Aorta (tissue), 5 donors: ENCODE results near the gene LPCAT3. TPM values are rescaled to one million over a fixed set of nuclear protein-coding genes. Genes with fewer than 3 reads are reported as not detected.

Source experiments
- ATAC-seq: fragments of 200-7000 bp; cut with Tn5 transposase; one replicate; pipeline ENCODE4 v1.9.1; 2022; ENCODE audit warnings: moderate library complexity; ENCODE audit not compliant: low FRiP score
- DNase-seq, 2 donors: peaks; one replicate each; pipeline ENCODE4 v3.0.0-alpha.2; 2020
- H3K27ac ChIP-seq, 2 donors: one replicate each; pipeline ENCODE4 v1.5.1; 2013; ENCODE audit warnings: low read length in 2 of 2, mild to moderate bottlenecking in 2 of 2, moderate library complexity in 2 of 2, control low read depth in 1 of 2, inconsistent platforms in 1 of 2, low read depth in 1 of 2
- H3K27me3 ChIP-seq, 2 donors: one replicate each; pipeline ENCODE4 v1.6.1; 2013; ENCODE audit warnings: control low read depth in 1 of 2, low read length in 1 of 2, mild to moderate bottlenecking in 1 of 2, moderate library complexity in 1 of 2; ENCODE audit not compliant: insufficient read depth in 2 of 2, control insufficient read depth in 1 of 2
- H3K36me3 ChIP-seq, 2 donors: one replicate each; pipeline ENCODE4 v1.6.1; 2013; ENCODE audit warnings: control low read depth in 1 of 2, low read length in 1 of 2, mild to moderate bottlenecking in 1 of 2; ENCODE audit not compliant: insufficient read depth in 2 of 2, control insufficient read depth in 1 of 2
- H3K4me1 ChIP-seq, 2 donors: one replicate each; pipeline ENCODE4 v1.6.1; 2013; ENCODE audit warnings: low read length in 2 of 2, control low read depth in 1 of 2, mild to moderate bottlenecking in 1 of 2, moderate library complexity in 1 of 2; ENCODE audit not compliant: insufficient read depth in 2 of 2, control insufficient read depth in 1 of 2
- H3K4me3 ChIP-seq, 2 donors: one replicate each; pipeline ENCODE4 v1.5.1; 2013; ENCODE audit warnings: low read length in 2 of 2, control low read depth in 1 of 2, mild to moderate bottlenecking in 1 of 2
- H3K9me3 ChIP-seq: one replicate; pipeline ENCODE4 v1.6.1; 2013; ENCODE audit warnings: mild to moderate bottlenecking, low read length; ENCODE audit not compliant: control insufficient read depth
- WGBS, 2 donors: extraction: QIAGEN DNeasy Blood & Tissue Kit; methylation state at CpG; one replicate each; pipeline ENCODE4 v1.1.7; 2013; 5-methylcytosine and 5-hydroxymethylcytosine counted together
- intact Hi-C, 2 donors: fragments of 100-400 bp; cut with DNase I; formaldehyde crosslinking; loops; one replicate each; pipeline versions ENCODE4 v1.14.2 to v1.15.0; 2022
- long read RNA-seq, 2 donors: library from polyadenylated mRNA; unstranded; transcript quantifications; one replicate each; pipeline ENCODE4 v2.0.0, GENCODE V29; 2020 to 2021
- polyA plus RNA-seq, 2 donors: library from polyadenylated mRNA; stranded (reverse); fragments of 200-250 nt; gene quantifications; one replicate each; pipeline ENCODE4 v1.2.3, GENCODE V29; 2013
- total RNA-seq, 2 donors: library from RNA; stranded (reverse); fragmentation: NEBNext Ultra II Directional; extraction: Animal tissue kit (Norgen Biotek cat#: 25700); gene quantifications; one replicate each; pipeline ENCODE4 v1.2.1, GENCODE V29; 2021
- donor health status: healthy with polysubstance abuse.
- donor health status: Bipolar disorder and iron deficiency.
- donor health status: DM: no; HTN: no; CAD: no.
- donor health status: DM: no; HTN: no; CAD: no.
- donor health status: DM: yes; HTN: yes; CAD: no.

Gene LPCAT3
- 10 to 100 TPM; 28.8 to 33.2 TPM for total RNA-seq
- 10 to 100 TPM; 10.1 to 27.3 TPM for polyA plus RNA-seq
- long read RNA-seq, donor 1, transcript LPCAT3-201 (13 exons, 2,268 nt): major isoform, 105 of 138 reads
- long read RNA-seq, donor 1, partial matches to known transcripts: 17 of 138 reads
- long read RNA-seq, donor 1, other reads (novel, unspliced or antisense): 16 of 138 reads
- long read RNA-seq, donor 2, transcript LPCAT3-201 (13 exons, 2,268 nt): major isoform, 16 of 34 reads
- long read RNA-seq, donor 2, partial matches to known transcripts: 4 of 34 reads
- long read RNA-seq, donor 2, other reads (novel, unspliced or antisense): 14 of 34 reads

DNA sequence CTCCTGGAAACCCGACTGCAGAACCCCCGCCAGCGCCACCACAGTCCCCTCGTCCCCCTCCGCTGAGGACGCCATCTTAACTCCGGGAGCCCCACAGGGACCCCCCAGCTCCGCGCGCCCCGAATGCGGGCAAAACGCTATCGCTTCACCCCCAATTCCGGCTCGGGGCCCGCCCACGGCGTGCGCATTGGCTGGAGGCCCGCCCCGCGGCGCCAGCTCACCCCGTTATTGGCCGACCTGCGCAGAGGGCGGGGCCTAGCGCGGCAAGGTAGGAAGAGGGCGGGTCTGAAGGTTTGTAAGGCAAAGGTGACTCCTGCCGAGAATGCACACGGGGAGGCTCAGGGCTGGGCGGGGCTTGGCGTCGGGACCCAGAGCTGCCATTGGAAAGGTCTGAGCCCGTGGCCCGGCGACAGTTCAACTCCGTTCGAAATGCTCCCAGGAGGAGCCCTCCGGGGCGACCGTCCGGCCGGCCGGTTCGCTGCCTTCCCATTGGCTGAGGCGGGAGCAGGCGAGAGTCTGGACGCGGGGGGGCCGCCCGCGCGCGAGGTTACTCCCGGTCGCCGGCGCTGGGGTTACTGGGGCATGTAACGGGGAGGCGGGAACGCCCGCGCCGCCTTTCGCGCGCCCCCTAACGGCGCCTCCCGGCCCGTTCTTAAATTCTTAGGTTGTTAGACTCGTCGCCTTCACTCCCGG lies at the start of gene LPCAT3:
Gene LPCAT3, minus strand, starts transcription at position 127 of the 693 bp plus-strand sequence. Its CDS starts 52 bp downstream, at position 75.
- DNase-seq (peak; percentile 98 to 100), ATAC-seq (peak; percentile 98)
- Histone ChIP-seq H3K36me3 (no peaks in the 10 kb centered on the region), H3K4me1 (peaks cover 0 to 4% of the 10 kb centered on the region in 2 donors), H3K27ac (peak within 1 kb of the TSS; percentile 10 to 96), H3K4me3 (peak within 1 kb of the TSS; percentile 19 to 62), H3K27me3 (no peaks in the 10 kb centered on the region), H3K9me3 (no peaks in the 10 kb centered on the region)
- intact Hi-C loops: loop anchor here in 1 of 2 donors (5.0 to 10.0 kb wide), 2 partner anchors 46 to 76 kb away; partner anchors contain the start of genes C1R, EMG1 and PHB2
- 0 to 1% methylated on average over 72 to 77 of the region's 77 CpGs for WGBS, 2 donors

- ATAC-seq (no peak), DNase-seq (no peak)
- WGBS, 2 donors: 89% methylated on average over 7 of the region's 7 CpGs
- Histone ChIP-seq H3K4me1 (no peaks in the 10 kb centered on the region), H3K9me3 (no peaks in the 10 kb centered on the region), H3K36me3 (peaks cover 0 to 4% of the 10 kb centered on the region in 2 donors), H3K27ac (no peak overlapping the region), H3K4me3 (no peak overlapping the region), H3K27me3 (no peaks in the 10 kb centered on the region)
- intact Hi-C loops: no loop called here
Measured at GRCh38 chr12:7067096-7067495, 48.8 kb upstream of the LPCAT3 start.

DNA sequence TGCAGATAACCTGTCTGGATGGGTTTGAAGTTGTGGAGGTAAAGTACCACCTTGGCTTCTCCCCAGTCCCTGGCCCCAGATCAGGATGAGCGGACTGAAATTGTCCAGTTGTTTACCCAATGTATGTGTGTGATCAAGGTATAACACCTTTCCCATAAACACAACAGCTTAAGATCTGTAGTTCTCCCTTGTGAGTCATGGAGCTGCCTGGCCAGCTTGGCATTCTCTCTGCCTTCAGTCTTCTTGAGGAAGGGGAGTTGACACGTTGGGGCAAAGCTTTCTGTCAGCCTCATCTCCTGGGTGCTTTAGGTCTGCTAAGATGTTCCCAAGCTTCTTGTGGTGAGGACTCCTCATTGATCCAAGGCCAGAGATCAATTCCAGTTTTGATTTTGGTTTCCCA lies 48.3 kb upstream of the LPCAT3 start:
- no peak overlapping the region for H3K4me3 ChIP-seq
- H3K36me3 ChIP-seq: peaks cover 0 to 4% of the 10 kb centered on the region in 2 donors
- no peak overlapping the region for H3K27ac ChIP-seq
- no peaks in the 10 kb centered on the region for H3K9me3 ChIP-seq
- no peak for DNase-seq
- ATAC-seq: no peak
- H3K27me3 ChIP-seq: no peaks in the 10 kb centered on the region
- intact Hi-C loops: no loop called here
- 89 to 92% methylated on average over 2 of the region's 2 CpGs for WGBS, 2 donors
- no peaks in the 10 kb centered on the region for H3K4me1 ChIP-seq

- intact Hi-C loops: no loop called here
- ATAC-seq (no peak), DNase-seq (no peak)
- 91% methylated on average over 7 of the region's 7 CpGs for WGBS, 2 donors
- Histone ChIP-seq H3K36me3 (peaks cover 0 to 2% of the 10 kb centered on the region in 2 donors), H3K4me3 (no peak overlapping the region), H3K4me1 (no peaks in the 10 kb centered on the region), H3K9me3 (no peaks in the 10 kb centered on the region), H3K27me3 (no peaks in the 10 kb centered on the region), H3K27ac (no peak overlapping the region)
Measured at GRCh38 chr12:7065073-7065623, 46.9 kb upstream of the LPCAT3 start.

DNA sequence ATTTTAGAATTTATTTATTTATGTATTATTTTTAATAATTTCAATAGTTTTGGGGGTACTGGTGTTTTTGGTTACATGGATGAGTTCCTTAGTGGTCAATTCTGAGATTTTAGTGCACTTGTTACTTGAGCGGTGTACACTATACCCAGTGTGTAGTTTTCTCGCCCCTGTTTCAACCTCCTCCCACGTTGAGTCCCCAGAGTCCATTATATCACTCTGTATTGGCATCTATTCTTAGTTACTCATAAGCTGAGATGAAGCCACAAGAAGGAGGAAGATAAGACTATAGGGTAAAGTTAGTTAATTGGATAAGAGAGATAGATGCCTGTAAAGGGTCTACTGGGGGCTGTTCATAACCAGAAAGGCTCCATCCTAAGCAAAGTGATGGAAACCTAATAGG lies 46.2 kb upstream of the LPCAT3 start:
- peaks cover 0 to 2% of the 10 kb centered on the region in 2 donors for H3K36me3 ChIP-seq
- H3K4me1 ChIP-seq: no peaks in the 10 kb centered on the region
- DNase-seq: no peak
- H3K9me3 ChIP-seq: no peaks in the 10 kb centered on the region
- no peaks in the 10 kb centered on the region for H3K27me3 ChIP-seq
- intact Hi-C loops: no loop called here
- no peak overlapping the region for H3K27ac ChIP-seq
- ATAC-seq: no peak
- WGBS, 2 donors: 68% methylated on average over 3 of the region's 3 CpGs
- no peak overlapping the region for H3K4me3 ChIP-seq

GRCh38 chr12:7061596-7061995 lies 43.3 kb upstream of the LPCAT3 start:
- Histone ChIP-seq H3K9me3 (no peaks in the 10 kb centered on the region), H3K4me1 (no peaks in the 10 kb centered on the region), H3K36me3 (peaks cover 0 to 2% of the 10 kb centered on the region in 2 donors), H3K4me3 (no peak overlapping the region), H3K27me3 (no peaks in the 10 kb centered on the region), H3K27ac (no peak overlapping the region)
- ATAC-seq (no peak), DNase-seq (no peak)
- intact Hi-C loops: loop anchor here (2.0 kb wide), 2 partner anchors 31 to 47 kb away; partner anchors contain the start of genes C1R (in 1 of the 2) and C1RL (in 1 of the 2)
- WGBS, 2 donors: 97% methylated on average over 7 of the region's 7 CpGs

DNA sequence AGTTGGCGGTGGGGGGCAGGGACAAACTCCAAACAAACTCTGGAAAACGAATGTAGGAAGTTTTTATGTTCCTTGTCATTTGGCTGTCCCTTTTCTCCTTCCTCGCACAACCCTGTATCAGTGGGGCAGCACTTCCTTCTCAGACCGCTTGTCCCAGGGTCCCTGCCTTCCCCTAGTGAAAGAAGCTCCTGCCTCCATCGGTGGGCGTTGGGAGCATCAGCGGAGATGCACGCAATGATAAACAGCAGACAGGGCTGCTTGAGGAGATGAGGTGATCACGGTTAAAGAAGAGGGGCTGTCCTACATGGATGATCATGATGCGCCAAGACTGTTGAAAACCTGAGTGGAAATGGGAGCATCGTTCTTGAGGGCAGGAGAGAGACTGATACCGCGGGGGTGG lies 42.9 kb upstream of the LPCAT3 start:
- intact Hi-C loops: loop anchor here (2.0 kb wide), 2 partner anchors 32 to 48 kb away; partner anchors contain the start of genes C1R (in 1 of the 2) and C1RL (in 1 of the 2)
- H3K9me3 ChIP-seq: no peaks in the 10 kb centered on the region
- H3K27ac ChIP-seq: peak overlapping the region in 1 of 2 donors; percentile 9
- H3K4me1 ChIP-seq: no peaks in the 10 kb centered on the region
- 79 to 82% methylated on average over 13 of the region's 13 CpGs for WGBS, 2 donors
- DNase-seq (no peak), ATAC-seq (no peak)
- H3K36me3 ChIP-seq: no peaks in the 10 kb centered on the region
- H3K27me3 ChIP-seq: no peaks in the 10 kb centered on the region
- peak overlapping the region in 1 of 2 donors; percentile 34 for H3K4me3 ChIP-seq

DNA sequence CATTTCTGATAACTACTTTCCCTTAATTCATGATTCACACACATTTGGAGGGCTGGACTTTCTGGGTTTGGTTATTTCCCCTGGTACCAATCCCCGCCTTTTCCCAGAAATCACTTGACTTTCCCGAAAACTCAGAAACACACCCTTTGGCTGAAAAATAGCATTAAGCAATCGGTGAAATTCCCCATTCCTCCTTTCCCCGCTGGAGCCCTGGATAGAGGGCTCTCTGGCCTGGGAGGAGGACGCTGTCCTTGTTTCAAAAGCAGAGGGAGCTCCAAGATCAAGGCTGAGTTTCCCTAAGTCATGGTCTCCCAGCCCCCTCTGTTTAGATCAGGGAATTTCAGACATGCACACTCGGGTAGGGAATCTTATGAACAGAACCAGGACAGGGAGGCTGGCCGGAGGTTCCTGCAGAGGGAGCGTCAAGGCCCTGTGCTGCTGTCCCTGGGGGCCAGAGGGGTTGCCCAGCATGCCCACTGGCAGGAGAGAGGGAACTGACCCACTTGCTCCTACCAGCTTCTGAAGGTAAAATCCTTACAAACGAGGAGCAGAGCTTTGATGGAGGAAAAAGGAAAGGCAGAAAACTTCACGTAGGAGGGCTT lies 42.2 kb upstream of the LPCAT3 start, which contains the start of gene C1S:
Gene C1S, plus strand, starts transcription at position 366 of the 602 bp plus-strand sequence. CDS start 1,195 bp downstream, outside the sequence.
- ATAC-seq: peak; percentile 96
- intact Hi-C loops: loop anchor here (1.0 to 2.0 kb wide), 4 partner anchors 32 to 49 kb away; partner anchors contain the start of genes C1R (in 2 of the 2) and C1RL (in 2 of the 2)
- peak; percentile 86 to 87 for DNase-seq
- Histone ChIP-seq H3K4me3 (peak within 1 kb of the TSS in 1 of 2 donors; percentile 34), H3K9me3 (no peaks in the 10 kb centered on the region), H3K27me3 (no peaks in the 10 kb centered on the region), H3K36me3 (no peaks in the 10 kb centered on the region), H3K27ac (peak within 1 kb of the TSS in 1 of 2 donors; percentile 71), H3K4me1 (no peaks in the 10 kb centered on the region)
- 2 to 6% methylated on average over 10 of the region's 10 CpGs for WGBS, 2 donors
